GM13977 (cell line): ENCODE measurements around the gene MYO5B.

ENCODE experiments used
- DNase-seq: peaks from one replicate; pipeline ENCODE4 v3.0.0; 2012; ENCODE audit warnings: low spot score
- in situ Hi-C: fragments of 300-500 bp; cut with MboI; formaldehyde crosslinking; loops from one replicate; pipeline ENCODE4 v1.12.0; 2022; ENCODE audit warnings: low sequenced_read_pairs, low pct_unique_long_range_greater_than_20kb, mixed read lengths, inconsistent platforms; ENCODE audit not compliant: unreplicated experiment
- TF ChIP-seq, protein P1 (sequence below): IDR thresholded peaks from 2 replicates; pipeline ENCODE4 v1.5.1; 2012; ENCODE audit warnings: mild to moderate bottlenecking, control low read depth; ENCODE audit not compliant: insufficient read depth; ENCODE audit errors: extremely low read depth, missing control alignments

Gene MYO5B

DNA sequence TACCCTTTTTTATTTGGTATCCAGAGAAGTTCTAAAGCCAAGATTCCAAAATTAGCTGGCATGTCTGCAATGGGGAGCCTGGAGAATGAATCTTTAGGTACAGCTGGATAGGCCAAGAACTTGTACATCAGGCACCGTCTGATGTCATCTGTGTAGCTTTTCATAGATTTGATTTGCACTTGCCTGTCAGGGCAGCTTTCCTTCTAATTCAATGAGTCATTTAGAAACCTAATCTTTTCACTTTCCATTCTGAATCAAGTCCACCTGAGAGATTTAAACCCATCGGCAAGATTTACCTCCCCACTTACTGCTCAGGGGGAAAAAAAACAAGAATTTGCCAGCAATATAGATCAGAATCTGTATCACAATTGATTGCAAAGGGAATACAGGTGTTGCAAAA is 320.7 kb downstream of the MYO5B start:
- peak; percentile 45 for DNase-seq
- TF ChIP-seq, protein P1, sequence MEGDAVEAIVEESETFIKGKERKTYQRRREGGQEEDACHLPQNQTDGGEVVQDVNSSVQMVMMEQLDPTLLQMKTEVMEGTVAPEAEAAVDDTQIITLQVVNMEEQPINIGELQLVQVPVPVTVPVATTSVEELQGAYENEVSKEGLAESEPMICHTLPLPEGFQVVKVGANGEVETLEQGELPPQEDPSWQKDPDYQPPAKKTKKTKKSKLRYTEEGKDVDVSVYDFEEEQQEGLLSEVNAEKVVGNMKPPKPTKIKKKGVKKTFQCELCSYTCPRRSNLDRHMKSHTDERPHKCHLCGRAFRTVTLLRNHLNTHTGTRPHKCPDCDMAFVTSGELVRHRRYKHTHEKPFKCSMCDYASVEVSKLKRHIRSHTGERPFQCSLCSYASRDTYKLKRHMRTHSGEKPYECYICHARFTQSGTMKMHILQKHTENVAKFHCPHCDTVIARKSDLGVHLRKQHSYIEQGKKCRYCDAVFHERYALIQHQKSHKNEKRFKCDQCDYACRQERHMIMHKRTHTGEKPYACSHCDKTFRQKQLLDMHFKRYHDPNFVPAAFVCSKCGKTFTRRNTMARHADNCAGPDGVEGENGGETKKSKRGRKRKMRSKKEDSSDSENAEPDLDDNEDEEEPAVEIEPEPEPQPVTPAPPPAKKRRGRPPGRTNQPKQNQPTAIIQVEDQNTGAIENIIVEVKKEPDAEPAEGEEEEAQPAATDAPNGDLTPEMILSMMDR, result no peak
- in situ Hi-C loops, result no loop called here

DNA sequence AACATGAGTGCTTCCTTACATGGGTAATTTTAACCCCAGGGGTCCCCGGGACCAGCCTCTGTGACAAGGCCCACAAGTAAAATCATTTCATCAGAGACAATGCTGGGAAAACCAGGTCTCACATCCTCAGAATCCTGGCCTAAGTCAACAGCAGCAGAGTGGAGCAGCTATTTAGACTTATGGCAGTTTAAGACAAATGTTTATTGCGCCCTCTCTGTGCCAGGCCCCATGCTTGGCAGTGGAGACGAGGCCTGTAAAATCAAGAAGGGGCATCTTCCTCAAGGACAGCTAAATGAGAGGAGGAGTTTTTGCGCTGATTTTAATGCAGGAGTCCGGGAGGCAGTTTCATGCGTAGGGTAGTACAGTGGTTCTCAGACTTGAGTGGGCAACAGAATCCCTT is 325.6 kb downstream of the MYO5B start:
- DNase-seq, result no peak
- in situ Hi-C loops, result no loop called here
- TF ChIP-seq, protein P1, result no peak

DNA sequence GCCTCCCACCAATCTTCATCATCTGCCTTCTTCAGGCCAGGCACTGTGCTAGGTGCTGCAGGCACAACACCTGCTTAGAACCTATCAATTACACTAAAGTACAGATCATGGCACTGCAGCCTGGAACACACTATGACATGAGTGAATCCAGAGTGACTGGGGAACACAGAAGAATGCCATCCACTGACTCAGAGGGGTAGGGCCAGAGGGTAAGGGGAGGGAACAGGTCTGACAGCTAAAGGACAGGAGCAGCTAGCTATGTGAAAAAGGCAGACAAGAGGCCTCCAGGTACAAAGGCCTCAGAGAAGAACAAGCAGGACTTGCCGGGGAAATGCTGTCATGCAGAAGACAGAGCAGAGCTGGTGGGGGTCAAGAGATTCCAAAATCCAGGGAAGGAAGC is 328.3 kb downstream of the MYO5B start:
- DNase-seq, result no peak
- in situ Hi-C loops, result no loop called here
- TF ChIP-seq, protein P1, result no peak

DNA sequence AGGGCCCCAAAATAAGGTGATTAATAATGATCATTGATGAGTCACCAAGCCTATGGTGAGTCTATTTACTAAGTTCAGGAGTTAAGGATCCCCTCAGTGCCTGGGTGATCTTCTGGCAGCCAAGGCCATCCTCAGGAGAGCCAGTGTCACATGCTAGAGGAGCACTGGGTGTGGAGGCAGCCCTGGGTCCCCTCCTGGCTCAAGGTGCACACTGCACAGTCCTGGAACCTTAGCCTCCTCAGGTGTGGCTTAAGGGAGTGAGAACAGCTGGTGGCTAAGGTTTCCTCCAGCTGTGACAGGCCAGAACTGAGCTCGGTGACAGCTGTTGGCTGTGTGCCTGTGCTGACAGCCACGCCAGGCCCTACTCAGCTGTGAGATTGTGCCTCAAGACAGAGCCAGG is 329.5 kb downstream of the MYO5B start:
- TF ChIP-seq, protein P1, result no peak
- DNase-seq, result no peak
- in situ Hi-C loops, result no loop called here

DNA sequence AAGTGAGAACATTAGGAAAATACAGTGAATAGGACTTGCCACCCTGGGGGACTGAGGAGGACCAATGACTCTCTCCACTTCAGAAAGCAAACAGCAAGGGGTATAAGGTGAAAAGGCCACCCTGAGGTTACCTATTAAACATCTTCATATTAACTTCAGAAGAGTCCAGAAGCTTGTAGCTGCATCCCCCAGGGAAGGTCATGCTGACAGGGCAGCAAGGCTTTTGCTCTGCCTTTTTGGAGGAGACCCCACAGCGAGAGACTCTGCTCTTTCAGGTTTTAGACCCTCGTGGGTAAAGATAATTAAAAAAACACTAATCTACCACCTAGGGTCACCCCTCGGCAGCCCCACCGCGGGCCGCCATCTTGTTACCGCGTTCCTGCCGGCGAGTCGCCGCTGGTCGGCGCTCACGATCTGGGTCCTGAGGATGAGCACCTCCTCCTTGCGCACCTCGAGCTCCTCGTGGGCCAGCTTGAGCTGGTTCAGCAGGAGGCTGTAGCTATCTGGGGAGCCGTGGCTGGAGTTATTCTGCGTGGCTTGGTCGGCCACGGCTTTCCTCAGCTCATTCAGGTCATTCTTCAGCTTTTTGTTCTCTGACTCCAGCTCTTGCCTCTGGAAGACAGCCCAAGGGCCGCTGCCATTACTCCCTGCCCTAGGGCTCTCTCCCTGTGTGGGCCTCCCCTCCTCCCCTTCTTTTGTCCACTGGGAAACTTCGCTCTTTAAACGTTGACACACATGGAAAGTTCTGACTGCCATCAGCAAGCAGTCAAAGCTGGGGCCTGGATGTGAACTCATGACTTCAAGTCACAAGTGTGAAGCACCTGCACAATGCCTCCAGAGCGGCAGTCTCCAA is 331.0 kb downstream of the MYO5B start:
- DNase-seq, result no peak
- TF ChIP-seq, protein P1, result no peak
- in situ Hi-C loops, result no loop called here

DNA sequence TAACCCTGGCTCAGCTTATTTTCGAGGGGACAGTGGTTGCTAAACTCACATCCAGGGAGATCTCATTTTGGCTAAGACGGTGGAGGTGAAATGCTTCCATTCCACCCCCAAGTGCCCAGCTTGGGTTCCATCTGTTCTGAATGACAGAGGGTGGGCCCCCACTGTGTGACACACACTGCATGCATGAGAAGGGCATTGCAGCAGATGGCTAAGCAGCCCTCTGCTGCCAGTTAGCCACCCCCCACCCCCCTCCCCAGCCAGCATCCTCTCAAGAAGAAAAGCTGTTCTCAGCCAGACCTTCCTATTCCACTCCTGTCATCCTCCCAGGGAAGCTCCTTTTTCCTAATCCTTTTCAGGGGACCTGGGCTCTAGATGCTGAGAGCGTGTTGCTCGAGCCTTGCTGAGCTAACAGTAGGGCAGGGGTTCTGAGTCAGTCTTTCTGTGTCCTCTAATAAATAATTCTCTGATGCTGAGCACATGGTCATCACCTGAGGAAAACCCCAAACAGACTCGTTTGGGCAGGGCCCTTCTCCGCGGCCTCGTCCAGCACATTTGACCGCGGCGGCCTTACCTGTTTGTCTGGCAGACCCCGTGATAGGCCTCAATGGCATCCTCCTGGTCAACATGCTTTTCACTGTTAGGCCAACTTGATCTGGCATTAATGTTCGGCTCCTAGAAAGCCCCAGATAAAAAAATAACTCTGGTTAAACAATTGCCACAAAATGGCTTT is 332.1 kb downstream of the MYO5B start:
- in situ Hi-C loops, result no loop called here
- no peak for DNase-seq
- TF ChIP-seq, protein P1, result no peak
